ENCODE data around the gene MYH14.

- TF ChIP-seq CTCF (conservative IDR thresholded peaks at IDR 0.05 in 1 of 2, IDR thresholded peaks at IDR 0.05 in 1 of 2; ENCODE audit: low read depth in 1 of 2, low read length in 2 of 2) (no peak), EZH2 (IDR thresholded peaks at IDR 0.05; ENCODE audit: low read length, missing control alignments) (no peak)
These were observed 6.1 kb upstream of the MYH14 start for GRCh38 chr19:50197348-50197747.
